WTC11 (cell line): ENCODE data around the gene PCNP.
"Not testable (repeated sequence)": the region's sequence is repeated elsewhere in the genome, so short reads cannot be mapped to it uniquely, and the experiment has no call there.

Source experiments
- ELF4 ChIP-seq: sonication (generic); formaldehyde crosslinking; IDR thresholded peaks from 2 replicates; pipeline ENCODE4 v1.8.1; 2022; ENCODE audit warnings: low read depth, mild to moderate bottlenecking, moderate library complexity, missing genetic modification reagents
- EMX1 ChIP-seq: fragments of 250-450 bp; sonication (Bioruptor Pico); IDR thresholded peaks from 2 replicates; pipeline ENCODE4 v1.8.0; 2021; ENCODE audit warnings: mild to moderate bottlenecking
- ESRRA ChIP-seq: sonication (generic); formaldehyde crosslinking; IDR thresholded peaks from 2 replicates; pipeline ENCODE4 v1.8.1; 2022; ENCODE audit warnings: mild to moderate bottlenecking, missing genetic modification reagents, borderline replicate concordance
- GABPB1 ChIP-seq: sonication (generic); formaldehyde crosslinking; IDR thresholded peaks from 2 replicates; pipeline ENCODE4 v1.8.1; 2023; ENCODE audit warnings: mild to moderate bottlenecking, missing genetic modification reagents
- JUN ChIP-seq: sonication (generic); formaldehyde crosslinking; IDR thresholded peaks from 2 replicates; pipeline ENCODE4 v1.8.0; 2023; ENCODE audit warnings: mild to moderate bottlenecking, missing genetic modification reagents
- TF ChIP-seq, protein P1 (sequence below): sonication (generic); formaldehyde crosslinking; conservative IDR thresholded peaks from 2 replicates; pipeline ENCODE4 v1.8.1; 2022; ENCODE audit warnings: mild to moderate bottlenecking, missing genetic modification reagents
- TF ChIP-seq, protein P2 (sequence below): fragments of 200-600 bp; IDR thresholded peaks from 2 replicates; pipeline ENCODE4 v1.8.0; 2022; ENCODE audit warnings: antibody characterized with exemption
- TF ChIP-seq, protein P3 (sequence below): sonication (generic); formaldehyde crosslinking; IDR thresholded peaks from 2 replicates; pipeline ENCODE4 v1.8.1; 2022; ENCODE audit warnings: low read depth, missing genetic modification reagents, borderline replicate concordance

DNA sequence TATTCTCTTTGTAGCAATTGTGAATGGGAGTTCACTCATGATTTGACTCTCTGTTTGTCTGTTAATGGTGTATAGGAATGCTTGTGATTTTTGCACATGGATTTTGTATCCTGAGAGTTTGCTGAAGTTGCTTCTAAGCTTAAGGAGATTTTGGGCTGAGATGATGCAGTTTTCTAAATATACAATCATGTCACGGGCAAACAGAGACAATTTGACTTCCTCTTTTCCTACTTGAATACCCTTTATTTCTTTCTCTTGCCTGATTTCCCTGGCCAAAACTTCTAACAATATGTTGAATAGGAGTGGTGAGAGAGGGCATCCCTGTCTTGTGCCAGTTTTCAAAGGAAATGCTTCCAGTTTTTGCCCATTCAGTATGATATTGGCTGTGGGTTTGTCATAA lies 37.0 kb upstream of the PCNP start:
- TF ChIP-seq, protein P1, sequence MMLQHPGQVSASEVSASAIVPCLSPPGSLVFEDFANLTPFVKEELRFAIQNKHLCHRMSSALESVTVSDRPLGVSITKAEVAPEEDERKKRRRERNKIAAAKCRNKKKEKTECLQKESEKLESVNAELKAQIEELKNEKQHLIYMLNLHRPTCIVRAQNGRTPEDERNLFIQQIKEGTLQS: not testable (repeated sequence)
- not testable (repeated sequence) for TF ChIP-seq ESRRA; EMX1; ELF4 (CRISPR knock-in tag); GABPB1 (CRISPR knock-in tag); JUN (CRISPR knock-in tag)
- TF ChIP-seq, protein P2, sequence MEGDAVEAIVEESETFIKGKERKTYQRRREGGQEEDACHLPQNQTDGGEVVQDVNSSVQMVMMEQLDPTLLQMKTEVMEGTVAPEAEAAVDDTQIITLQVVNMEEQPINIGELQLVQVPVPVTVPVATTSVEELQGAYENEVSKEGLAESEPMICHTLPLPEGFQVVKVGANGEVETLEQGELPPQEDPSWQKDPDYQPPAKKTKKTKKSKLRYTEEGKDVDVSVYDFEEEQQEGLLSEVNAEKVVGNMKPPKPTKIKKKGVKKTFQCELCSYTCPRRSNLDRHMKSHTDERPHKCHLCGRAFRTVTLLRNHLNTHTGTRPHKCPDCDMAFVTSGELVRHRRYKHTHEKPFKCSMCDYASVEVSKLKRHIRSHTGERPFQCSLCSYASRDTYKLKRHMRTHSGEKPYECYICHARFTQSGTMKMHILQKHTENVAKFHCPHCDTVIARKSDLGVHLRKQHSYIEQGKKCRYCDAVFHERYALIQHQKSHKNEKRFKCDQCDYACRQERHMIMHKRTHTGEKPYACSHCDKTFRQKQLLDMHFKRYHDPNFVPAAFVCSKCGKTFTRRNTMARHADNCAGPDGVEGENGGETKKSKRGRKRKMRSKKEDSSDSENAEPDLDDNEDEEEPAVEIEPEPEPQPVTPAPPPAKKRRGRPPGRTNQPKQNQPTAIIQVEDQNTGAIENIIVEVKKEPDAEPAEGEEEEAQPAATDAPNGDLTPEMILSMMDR: not testable (repeated sequence)
- TF ChIP-seq, protein P3, sequence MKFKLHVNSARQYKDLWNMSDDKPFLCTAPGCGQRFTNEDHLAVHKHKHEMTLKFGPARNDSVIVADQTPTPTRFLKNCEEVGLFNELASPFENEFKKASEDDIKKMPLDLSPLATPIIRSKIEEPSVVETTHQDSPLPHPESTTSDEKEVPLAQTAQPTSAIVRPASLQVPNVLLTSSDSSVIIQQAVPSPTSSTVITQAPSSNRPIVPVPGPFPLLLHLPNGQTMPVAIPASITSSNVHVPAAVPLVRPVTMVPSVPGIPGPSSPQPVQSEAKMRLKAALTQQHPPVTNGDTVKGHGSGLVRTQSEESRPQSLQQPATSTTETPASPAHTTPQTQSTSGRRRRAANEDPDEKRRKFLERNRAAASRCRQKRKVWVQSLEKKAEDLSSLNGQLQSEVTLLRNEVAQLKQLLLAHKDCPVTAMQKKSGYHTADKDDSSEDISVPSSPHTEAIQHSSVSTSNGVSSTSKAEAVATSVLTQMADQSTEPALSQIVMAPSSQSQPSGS (CRISPR knock-in tag): not testable (repeated sequence)
